Panc1 (cell line): ENCODE measurements around the gene TAGLN2.

Experiments
- POLR2AphosphoS5 ChIP-seq: IDR thresholded peaks from 2 replicates; pipeline ENCODE4 v1.6.1; 2012; ENCODE audit warnings: mild to moderate bottlenecking, low read depth, low read length, moderate library complexity
- TF ChIP-seq, protein P1 (sequence below): fragments of 450-650 bp; IDR thresholded peaks from 2 replicates; pipeline ENCODE4 v1.5.1; 2017; ENCODE audit warnings: mild to moderate bottlenecking
- TF ChIP-seq, protein P2 (sequence below), 2 experiments: IDR thresholded peaks; 2 replicates each; pipeline ENCODE4 v1.6.1; 2011 to 2012; ENCODE audit warnings: low read depth in 2 of 2, control low read depth in 1 of 2, low read length in 1 of 2, mild to moderate bottlenecking in 1 of 2, moderate library complexity in 1 of 2; ENCODE audit not compliant: insufficient read depth in 1 of 2

DNA sequence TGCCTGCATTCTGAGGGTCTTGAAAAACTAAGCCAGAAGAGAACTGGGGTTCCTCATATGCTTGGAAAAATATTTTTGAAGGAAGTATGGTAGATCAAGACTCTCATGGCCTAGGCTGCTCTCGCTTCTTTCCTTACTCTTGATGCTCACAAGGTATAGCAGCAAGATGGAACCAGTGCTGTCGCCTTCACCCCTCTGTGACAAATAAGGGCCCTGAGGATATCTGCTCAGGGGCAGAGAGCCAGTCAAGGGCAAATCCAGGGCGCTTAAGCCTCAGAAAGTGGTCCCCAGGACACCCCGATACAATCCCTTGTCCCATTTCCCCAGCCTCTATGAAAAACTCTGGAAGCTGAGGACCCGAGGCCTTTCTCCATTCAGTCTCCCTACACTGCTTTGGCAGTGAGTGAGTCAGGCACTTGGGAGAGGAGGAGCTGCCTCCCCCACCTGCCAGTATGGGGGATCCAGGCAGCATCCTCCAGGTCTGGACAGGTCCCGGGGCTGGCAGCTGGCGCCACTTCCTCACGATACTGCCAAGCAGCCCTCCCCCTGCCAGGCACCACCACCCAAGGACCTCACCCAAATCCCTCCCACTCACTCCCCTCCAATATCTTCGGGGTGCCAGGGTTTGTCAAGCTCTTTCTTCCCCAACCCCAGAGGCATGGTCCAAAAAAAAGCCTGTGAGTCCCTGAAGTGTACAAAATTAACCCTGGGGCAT is 18.8 kb upstream of the TAGLN2 start:
- TF ChIP-seq, protein P1, sequence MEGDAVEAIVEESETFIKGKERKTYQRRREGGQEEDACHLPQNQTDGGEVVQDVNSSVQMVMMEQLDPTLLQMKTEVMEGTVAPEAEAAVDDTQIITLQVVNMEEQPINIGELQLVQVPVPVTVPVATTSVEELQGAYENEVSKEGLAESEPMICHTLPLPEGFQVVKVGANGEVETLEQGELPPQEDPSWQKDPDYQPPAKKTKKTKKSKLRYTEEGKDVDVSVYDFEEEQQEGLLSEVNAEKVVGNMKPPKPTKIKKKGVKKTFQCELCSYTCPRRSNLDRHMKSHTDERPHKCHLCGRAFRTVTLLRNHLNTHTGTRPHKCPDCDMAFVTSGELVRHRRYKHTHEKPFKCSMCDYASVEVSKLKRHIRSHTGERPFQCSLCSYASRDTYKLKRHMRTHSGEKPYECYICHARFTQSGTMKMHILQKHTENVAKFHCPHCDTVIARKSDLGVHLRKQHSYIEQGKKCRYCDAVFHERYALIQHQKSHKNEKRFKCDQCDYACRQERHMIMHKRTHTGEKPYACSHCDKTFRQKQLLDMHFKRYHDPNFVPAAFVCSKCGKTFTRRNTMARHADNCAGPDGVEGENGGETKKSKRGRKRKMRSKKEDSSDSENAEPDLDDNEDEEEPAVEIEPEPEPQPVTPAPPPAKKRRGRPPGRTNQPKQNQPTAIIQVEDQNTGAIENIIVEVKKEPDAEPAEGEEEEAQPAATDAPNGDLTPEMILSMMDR: no peak
- TF ChIP-seq, protein P2, sequence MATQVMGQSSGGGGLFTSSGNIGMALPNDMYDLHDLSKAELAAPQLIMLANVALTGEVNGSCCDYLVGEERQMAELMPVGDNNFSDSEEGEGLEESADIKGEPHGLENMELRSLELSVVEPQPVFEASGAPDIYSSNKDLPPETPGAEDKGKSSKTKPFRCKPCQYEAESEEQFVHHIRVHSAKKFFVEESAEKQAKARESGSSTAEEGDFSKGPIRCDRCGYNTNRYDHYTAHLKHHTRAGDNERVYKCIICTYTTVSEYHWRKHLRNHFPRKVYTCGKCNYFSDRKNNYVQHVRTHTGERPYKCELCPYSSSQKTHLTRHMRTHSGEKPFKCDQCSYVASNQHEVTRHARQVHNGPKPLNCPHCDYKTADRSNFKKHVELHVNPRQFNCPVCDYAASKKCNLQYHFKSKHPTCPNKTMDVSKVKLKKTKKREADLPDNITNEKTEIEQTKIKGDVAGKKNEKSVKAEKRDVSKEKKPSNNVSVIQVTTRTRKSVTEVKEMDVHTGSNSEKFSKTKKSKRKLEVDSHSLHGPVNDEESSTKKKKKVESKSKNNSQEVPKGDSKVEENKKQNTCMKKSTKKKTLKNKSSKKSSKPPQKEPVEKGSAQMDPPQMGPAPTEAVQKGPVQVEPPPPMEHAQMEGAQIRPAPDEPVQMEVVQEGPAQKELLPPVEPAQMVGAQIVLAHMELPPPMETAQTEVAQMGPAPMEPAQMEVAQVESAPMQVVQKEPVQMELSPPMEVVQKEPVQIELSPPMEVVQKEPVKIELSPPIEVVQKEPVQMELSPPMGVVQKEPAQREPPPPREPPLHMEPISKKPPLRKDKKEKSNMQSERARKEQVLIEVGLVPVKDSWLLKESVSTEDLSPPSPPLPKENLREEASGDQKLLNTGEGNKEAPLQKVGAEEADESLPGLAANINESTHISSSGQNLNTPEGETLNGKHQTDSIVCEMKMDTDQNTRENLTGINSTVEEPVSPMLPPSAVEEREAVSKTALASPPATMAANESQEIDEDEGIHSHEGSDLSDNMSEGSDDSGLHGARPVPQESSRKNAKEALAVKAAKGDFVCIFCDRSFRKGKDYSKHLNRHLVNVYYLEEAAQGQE (IDR thresholded peaks at IDR 0.05; ENCODE audit: insufficient read depth in 1 of 2, low read depth in 2 of 2, low read length in 1 of 2): no peak
- TF ChIP-seq POLR2AphosphoS5: no peak
